ENCODE results near the gene ALG3. TPM values are rescaled to one million over a fixed set of nuclear protein-coding genes. Genes with fewer than 3 reads are reported as not detected.

Gene ALG3
- total and polyA plus RNA-seq, 8 donors, result 14.1 to 26.5 (median 22.9) TPM

- FAIRE-seq (no peak), ATAC-seq (no peak)
Measured at GRCh38 chr3:184239221-184239620, 9.5 kb downstream of the ALG3 start.

GRCh38 chr3:184238246-184238818, 10.4 kb downstream of the ALG3 start:
- Histone ChIP-seq H3K4me1 (peaks cover 0 to 8% (median 0%) of the 10 kb centered on the region in 3 donors), H3K9me3 (no peaks in the 10 kb centered on the region), H3K27me3 (no peaks in the 10 kb centered on the region), H3K4me3 (no peak overlapping the region), H3K27ac (no peak overlapping the region), H3K36me3 (peaks cover 0 to 10% (median 5%) of the 10 kb centered on the region in 3 donors)
- no peak for ATAC-seq
- no peak for FAIRE-seq
- TF ChIP-seq CTCF (IDR thresholded peaks at IDR 0.05), result no peak
- no peak for DNase-seq
- intact Hi-C loops (cut with DNase I), result loop anchor here in 1 of 3 donors (10.0 kb wide), 2 partner anchors 94 to 344 kb away; no protein-coding TSS in a partner anchor
- WGBS, 2 donors, result 67 to 73% methylated on average over 13 of the region's 13 CpGs

More at GRCh38 chr3:184239221-184239620, 9.5 kb downstream of the ALG3 start:
- Histone ChIP-seq H3K4me3 (no peak overlapping the region), H3K27ac (no peak overlapping the region), H3K9me3 (no peaks in the 10 kb centered on the region), H3K4me1 (peaks cover 0 to 8% (median 0%) of the 10 kb centered on the region in 3 donors), H3K27me3 (no peaks in the 10 kb centered on the region), H3K36me3 (peaks cover 0 to 13% (median 12%) of the 10 kb centered on the region in 3 donors)
- TF ChIP-seq CTCF (IDR thresholded peaks at IDR 0.05), result no peak
- intact Hi-C loops (cut with DNase I), result loop anchor here in 1 of 3 donors (10.0 kb wide), 2 partner anchors 94 to 344 kb away; no protein-coding TSS in a partner anchor
- WGBS, 2 donors, result 90% methylated on average over 8 of the region's 8 CpGs
- no peak for DNase-seq

- WGBS, 2 donors, result 39 to 55% methylated on average over 1 of the region's 1 CpG
- Histone ChIP-seq H3K27me3 (no peaks in the 10 kb centered on the region), H3K27ac (no peak overlapping the region), H3K9me3 (no peaks in the 10 kb centered on the region), H3K4me1 (peaks cover 0 to 8% (median 0%) of the 10 kb centered on the region in 3 donors), H3K36me3 (peaks cover 0 to 5% (median 0%) of the 10 kb centered on the region in 3 donors), H3K4me3 (no peak overlapping the region)
- intact Hi-C loops (cut with DNase I), result loop anchor here in 1 of 3 donors (10.0 kb wide), 2 partner anchors 93 to 343 kb away; no protein-coding TSS in a partner anchor
- FAIRE-seq (no peak), ATAC-seq (no peak), DNase-seq (no peak)
- TF ChIP-seq CTCF (IDR thresholded peaks at IDR 0.05), result no peak
Measured at GRCh38 chr3:184237807-184238206, 11.0 kb downstream of the ALG3 start.

GRCh38 chr3:184237211-184237610, 11.6 kb downstream of the ALG3 start:
- no peak for TF ChIP-seq CTCF (IDR thresholded peaks at IDR 0.05)
- no peak overlapping the region for H3K27ac ChIP-seq
- H3K27me3 ChIP-seq, result no peaks in the 10 kb centered on the region
- ATAC-seq, result no peak
- no peak for FAIRE-seq
- H3K4me1 ChIP-seq, result peaks cover 0 to 8% (median 0%) of the 10 kb centered on the region in 3 donors
- 80 to 85% methylated on average over 7 of the region's 7 CpGs for WGBS, 2 donors
- intact Hi-C loops (cut with DNase I), result loop anchor here in 1 of 3 donors (10.0 kb wide), 2 partner anchors 92 to 342 kb away; no protein-coding TSS in a partner anchor
- no peak overlapping the region for H3K4me3 ChIP-seq
- H3K9me3 ChIP-seq, result no peaks in the 10 kb centered on the region
- no peaks in the 10 kb centered on the region for H3K36me3 ChIP-seq
- DNase-seq, result no peak

- DNase-seq (no peak), FAIRE-seq (no peak), ATAC-seq (no peak)
- Histone ChIP-seq H3K4me3 (no peak overlapping the region), H3K9me3 (no peaks in the 10 kb centered on the region), H3K27ac (no peak overlapping the region), H3K27me3 (no peaks in the 10 kb centered on the region), H3K4me1 (peaks cover 0 to 7% (median 0%) of the 10 kb centered on the region in 3 donors), H3K36me3 (no peaks in the 10 kb centered on the region)
- WGBS, 2 donors, result 82 to 93% methylated on average over 3 of the region's 3 CpGs
- no peak for TF ChIP-seq CTCF (IDR thresholded peaks at IDR 0.05)
- intact Hi-C loops (cut with DNase I), result loop anchor here in 1 of 3 donors (10.0 kb wide), 2 partner anchors 92 to 342 kb away; no protein-coding TSS in a partner anchor
Measured at GRCh38 chr3:184236636-184237035, 12.1 kb downstream of the ALG3 start.

Data from pancreas (tissue), 10 donors.